ENCODE results near the gene S1PR2.
A peak's percentile ranks its signal among the peaks of the same experiment; 100 is the strongest.

DNA sequence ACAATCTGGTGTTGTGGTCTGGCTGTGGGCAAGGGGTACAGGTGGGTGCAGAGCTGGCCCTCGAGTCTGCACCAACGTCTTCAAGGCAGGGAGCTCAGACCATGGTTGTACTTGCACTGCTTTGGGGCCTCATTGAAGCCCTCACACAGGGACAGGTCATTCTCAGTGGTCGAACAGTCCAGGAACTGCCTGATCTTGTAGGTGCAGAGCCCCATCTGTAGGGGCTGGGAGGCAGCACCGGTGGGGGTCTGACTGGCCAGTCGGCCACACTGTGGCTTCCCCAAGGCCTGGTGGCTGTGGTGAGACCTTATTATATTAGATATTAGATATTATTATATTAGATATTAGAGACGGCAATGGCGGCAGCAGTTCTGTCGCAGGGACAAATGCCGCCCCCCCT is 14.0 kb downstream of the S1PR2 start:
- TF ChIP-seq, protein P1, sequence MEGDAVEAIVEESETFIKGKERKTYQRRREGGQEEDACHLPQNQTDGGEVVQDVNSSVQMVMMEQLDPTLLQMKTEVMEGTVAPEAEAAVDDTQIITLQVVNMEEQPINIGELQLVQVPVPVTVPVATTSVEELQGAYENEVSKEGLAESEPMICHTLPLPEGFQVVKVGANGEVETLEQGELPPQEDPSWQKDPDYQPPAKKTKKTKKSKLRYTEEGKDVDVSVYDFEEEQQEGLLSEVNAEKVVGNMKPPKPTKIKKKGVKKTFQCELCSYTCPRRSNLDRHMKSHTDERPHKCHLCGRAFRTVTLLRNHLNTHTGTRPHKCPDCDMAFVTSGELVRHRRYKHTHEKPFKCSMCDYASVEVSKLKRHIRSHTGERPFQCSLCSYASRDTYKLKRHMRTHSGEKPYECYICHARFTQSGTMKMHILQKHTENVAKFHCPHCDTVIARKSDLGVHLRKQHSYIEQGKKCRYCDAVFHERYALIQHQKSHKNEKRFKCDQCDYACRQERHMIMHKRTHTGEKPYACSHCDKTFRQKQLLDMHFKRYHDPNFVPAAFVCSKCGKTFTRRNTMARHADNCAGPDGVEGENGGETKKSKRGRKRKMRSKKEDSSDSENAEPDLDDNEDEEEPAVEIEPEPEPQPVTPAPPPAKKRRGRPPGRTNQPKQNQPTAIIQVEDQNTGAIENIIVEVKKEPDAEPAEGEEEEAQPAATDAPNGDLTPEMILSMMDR (IDR thresholded peaks at IDR 0.05; ENCODE audit: low read depth, low read length) = peak; percentile 32
- TF ChIP-seq MYC (IDR thresholded peaks at IDR 0.05; ENCODE audit: low read depth, low read length) (no peak), POLR2A (IDR thresholded peaks at IDR 0.05; ENCODE audit: extremely low read depth, insufficient read length) (no peak)
